GM21447 (cell line): ENCODE results near the gene RALB.
"Not testable (repeated sequence)": the region's sequence is repeated elsewhere in the genome, so short reads cannot be mapped to it uniquely, and the experiment has no call there.

Source experiments
- ATAC-seq: cut with Tn5 transposase; IDR thresholded peaks from one replicate; pipeline ENCODE4 v1.9.1; 2021; ENCODE audit not compliant: unreplicated experiment

Gene RALB

GRCh38 chr2:120224735-120225548 is 27.7 kb upstream of the RALB start:
- ATAC-seq = no peak

- ATAC-seq = no peak
These were observed 27.0 kb upstream of the RALB start for GRCh38 chr2:120225549-120226065.

GRCh38 chr2:120226316-120226715 is 26.3 kb upstream of the RALB start:
- no peak for ATAC-seq

- ATAC-seq = no peak
These were observed 25.3 kb upstream of the RALB start for GRCh38 chr2:120227111-120227991.

GRCh38 chr2:120228503-120228902 is 24.1 kb upstream of the RALB start:
- no peak for ATAC-seq

- no peak for ATAC-seq
These were observed 23.3 kb upstream of the RALB start for GRCh38 chr2:120229341-120229740.

GRCh38 chr2:120230515-120231471 is 21.9 kb upstream of the RALB start:
- no peak for ATAC-seq

GRCh38 chr2:120231564-120231973 is 21.1 kb upstream of the RALB start:
- ATAC-seq = peak; percentile 17

GRCh38 chr2:120231974-120232635 is 20.5 kb upstream of the RALB start:
- ATAC-seq = peak; percentile 84

GRCh38 chr2:120233292-120233691 is 19.4 kb upstream of the RALB start:
- ATAC-seq = no peak

- not testable (repeated sequence) for ATAC-seq
These were observed 17.5 kb upstream of the RALB start for GRCh38 chr2:120235158-120235557.

- no peak for ATAC-seq
These were observed 17.0 kb upstream of the RALB start for GRCh38 chr2:120235681-120236080.

GRCh38 chr2:120236316-120236715 is 16.3 kb upstream of the RALB start:
- no peak for ATAC-seq

- no peak for ATAC-seq
These were observed 15.9 kb upstream of the RALB start for GRCh38 chr2:120236791-120237190.

- ATAC-seq = no peak
These were observed 15.2 kb upstream of the RALB start for GRCh38 chr2:120237491-120237902.

- ATAC-seq = no peak
These were observed 13.7 kb upstream of the RALB start for GRCh38 chr2:120238728-120239487.

- ATAC-seq = no peak
These were observed 13.0 kb upstream of the RALB start for GRCh38 chr2:120239488-120240287.

- ATAC-seq = no peak
These were observed 11.7 kb upstream of the RALB start for GRCh38 chr2:120240901-120241429.
